GM23338 (cell line): ENCODE data around the gene EDA. TPM values are rescaled to one million over a fixed set of nuclear protein-coding genes. Genes with fewer than 3 reads are reported as not detected.

ENCODE experiments used
- ATAC-seq: fragments of 200-7000 bp; cut with Tn5 transposase; 3 replicates; pipeline ENCODE4 v1.9.1; 2020
- DNase-seq: peaks from one replicate; pipeline ENCODE4 v3.0.0-alpha.2; 2015; ENCODE audit warnings: low spot score
- H2AFZ ChIP-seq: fragments of 200-600 bp; sonication (generic); 2 replicates; pipeline ENCODE4 v1.8.0; 2016; ENCODE audit warnings: antibody characterized with exemption, mild to moderate bottlenecking, moderate library complexity
- H3F3A ChIP-seq: fragments of 200-600 bp; sonication (generic); replicated peaks from 2 replicates; pipeline ENCODE4 v1.8.0; 2017; ENCODE audit warnings: antibody characterized with exemption, mixed run types, low read depth
- H3K27ac ChIP-seq: fragments of 200-600 bp; sonication (generic); 2 replicates; pipeline ENCODE4 v1.6.1; 2016; ENCODE audit warnings: low read depth
- H3K27me3 ChIP-seq: fragments of 200-600 bp; sonication (generic); 2 replicates; pipeline ENCODE4 v1.8.0; 2016; ENCODE audit warnings: mild to moderate bottlenecking, mixed run types, moderate library complexity; ENCODE audit not compliant: insufficient read depth
- H3K36me3 ChIP-seq: fragments of 200-600 bp; sonication (generic); 2 replicates; pipeline ENCODE4 v1.8.0; 2016; ENCODE audit warnings: mild to moderate bottlenecking; ENCODE audit not compliant: insufficient read depth
- H3K4me1 ChIP-seq: fragments of 200-600 bp; sonication (generic); 2 replicates; pipeline ENCODE4 v1.8.0; 2016; ENCODE audit warnings: mild to moderate bottlenecking, moderate library complexity; ENCODE audit not compliant: insufficient read depth
- H3K4me2 ChIP-seq: fragments of 200-600 bp; sonication (generic); 2 replicates; pipeline ENCODE4 v1.7.1; 2017; ENCODE audit warnings: mixed run types
- H3K4me3 ChIP-seq: fragments of 200-600 bp; sonication (generic); 2 replicates; pipeline ENCODE4 v1.6.1; 2016; ENCODE audit warnings: mixed run types
- H3K79me2 ChIP-seq: fragments of 200-600 bp; sonication (generic); replicated peaks from 2 replicates; pipeline ENCODE4 v1.8.0; 2017; ENCODE audit warnings: mild to moderate bottlenecking; ENCODE audit not compliant: insufficient read depth
- H3K9me2 ChIP-seq: fragments of 200-600 bp; sonication (generic); 2 replicates; pipeline ENCODE4 v1.8.0; 2017; ENCODE audit not compliant: insufficient read depth
- H4K20me1 ChIP-seq: fragments of 200-600 bp; sonication (generic); replicated peaks from 2 replicates; pipeline ENCODE4 v1.8.0; 2017; ENCODE audit warnings: mild to moderate bottlenecking; ENCODE audit not compliant: insufficient read depth
- H3K27ac Mint-ChIP-seq: 2 replicates; pipeline ENCODE4 v1.8.0; 2020; ENCODE audit warnings: inconsistent platforms, mild to moderate bottlenecking, moderate library complexity, mixed read lengths
- H3K27me3 Mint-ChIP-seq: 3 replicates; pipeline ENCODE4 v1.8.0; 2022; ENCODE audit warnings: low read depth, mild to moderate bottlenecking, moderate library complexity, mixed read lengths, inconsistent platforms; ENCODE audit not compliant: insufficient read depth, poor library complexity
- H3K36me3 Mint-ChIP-seq: 3 replicates; pipeline ENCODE4 v1.8.0; 2021; ENCODE audit warnings: low read depth, mild to moderate bottlenecking, inconsistent platforms, moderate library complexity, mixed read lengths
- H3K4me1 Mint-ChIP-seq: 3 replicates; pipeline ENCODE4 v1.8.0; 2020; ENCODE audit warnings: mild to moderate bottlenecking, inconsistent platforms, mixed read lengths
- H3K4me3 Mint-ChIP-seq: 3 replicates; pipeline ENCODE4 v1.8.0; 2021; ENCODE audit warnings: moderate library complexity, mild to moderate bottlenecking, inconsistent platforms, mixed read lengths
- H3K9me3 Mint-ChIP-seq: 3 replicates; pipeline ENCODE4 v1.8.0; 2020; ENCODE audit warnings: moderate library complexity, mild to moderate bottlenecking, inconsistent platforms, mixed read lengths
- CREB1 ChIP-seq: fragments of 250-450 bp; sonication (Bioruptor Pico); IDR thresholded peaks from 2 replicates; pipeline ENCODE4 v1.5.0; 2020; ENCODE audit warnings: low read depth, mild to moderate bottlenecking, moderate library complexity
- EZH2 ChIP-seq: fragments of 200-600 bp; sonication (generic); IDR thresholded peaks from one replicate; pipeline ENCODE4 v1.8.0; 2017; ENCODE audit warnings: antibody characterized with exemption, mild to moderate bottlenecking, low read depth; ENCODE audit not compliant: unreplicated experiment
- EZH2phosphoT487 ChIP-seq: fragments of 200-600 bp; sonication (generic); IDR thresholded peaks from one replicate; pipeline ENCODE4 v1.8.1; 2018; ENCODE audit warnings: antibody characterized with exemption; ENCODE audit not compliant: unreplicated experiment
- JUNB ChIP-seq: IDR thresholded peaks from one replicate; pipeline ENCODE4 v1.6.1; 2016; ENCODE audit warnings: antibody characterized with exemption; ENCODE audit not compliant: unreplicated experiment
- NANOG ChIP-seq: IDR thresholded peaks from 2 replicates; pipeline ENCODE4 v1.6.1; 2016; ENCODE audit warnings: antibody characterized with exemption, borderline replicate concordance
- POLR2AphosphoS5 ChIP-seq: IDR thresholded peaks from 2 replicates; pipeline ENCODE4 v1.6.1; 2016; ENCODE audit warnings: antibody characterized with exemption, low read depth
- STAT1 ChIP-seq: IDR thresholded peaks from one replicate; pipeline ENCODE4 v1.6.1; 2016; ENCODE audit warnings: antibody characterized with exemption; ENCODE audit not compliant: unreplicated experiment
- ZNF114 ChIP-seq: fragments of 250-450 bp; sonication (Bioruptor Pico); IDR thresholded peaks from 2 replicates; pipeline ENCODE4 v1.5.0; 2020; ENCODE audit warnings: mild to moderate bottlenecking, moderate library complexity
- ZNF331 ChIP-seq: fragments of 250-450 bp; sonication (Bioruptor Pico); IDR thresholded peaks from 2 replicates; pipeline ENCODE4 v1.5.0; 2020; ENCODE audit warnings: low read depth, mild to moderate bottlenecking, moderate library complexity
- ZNF462 ChIP-seq: fragments of 250-450 bp; sonication (Bioruptor Pico); IDR thresholded peaks from 2 replicates; pipeline ENCODE4 v1.5.0; 2020; ENCODE audit warnings: mild to moderate bottlenecking, moderate library complexity
- polyA plus RNA-seq: library from polyadenylated mRNA; unstranded; fragments of >200 nt; fragmentation: Nextera tagmentation; extraction: Ambion mirVana; gene quantifications from 2 replicates; pipeline ENCODE4 v1.2.1, GENCODE V29; 2016
- total RNA-seq: library from RNA; depleted of rRNA; stranded (reverse); fragments of >200 nt; shearing (Covaris generic); gene quantifications from 2 replicates; pipeline ENCODE4 v1.2.3, GENCODE V29; 2014
- TF ChIP-seq, protein P1 (sequence below): IDR thresholded peaks from one replicate; pipeline ENCODE4 v1.6.1; 2018; ENCODE audit warnings: antibody characterized with exemption; ENCODE audit not compliant: unreplicated experiment
- TF ChIP-seq, protein P2 (sequence below): IDR thresholded peaks from 2 replicates; pipeline ENCODE4 v1.6.1; 2016; ENCODE audit warnings: antibody characterized with exemption
- TF ChIP-seq, protein P3 (sequence below), 2 experiments: fragments of 200-600 bp in 1 of 2; sonication (generic) in 1 of 2; conservative IDR thresholded peaks; 2 replicates each; pipeline versions ENCODE4 v1.5.1 to v1.6.1; 2016 to 2017; ENCODE audit warnings: antibody characterized with exemption in 2 of 2, low read depth in 2 of 2, mild to moderate bottlenecking in 2 of 2, moderate library complexity in 1 of 2

The EDA gene
- total and polyA plus RNA-seq, 2 experiments from 2014 or later = 6.6 to 19.6 TPM

DNA sequence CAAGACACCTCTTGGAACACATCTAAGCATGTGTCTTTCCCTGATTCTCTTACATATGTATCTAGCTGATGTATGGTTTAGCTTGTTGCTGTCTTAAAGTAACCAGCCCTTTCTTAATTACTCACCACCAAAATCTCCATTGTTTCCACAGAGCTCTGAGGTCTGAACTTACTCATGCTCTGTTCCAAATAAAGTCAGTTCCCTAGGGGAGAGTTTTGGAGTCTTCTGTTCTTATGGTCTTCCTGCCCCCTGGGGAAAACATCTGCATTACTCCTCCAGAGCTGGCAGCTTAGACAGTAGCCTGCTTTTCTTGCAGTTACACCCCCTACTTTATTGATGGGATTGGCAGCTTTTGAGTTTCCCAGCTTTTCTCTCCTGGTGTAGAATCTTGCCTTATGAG is 125.8 kb downstream of the EDA start:
- H3K4me2 ChIP-seq = no peak overlapping the region
- H3F3A ChIP-seq = no peaks in the 10 kb centered on the region
- Mint-ChIP-seq H3K27ac (no peak overlapping the region; the same call in 1 of the 2 replicates), H3K4me3 (no peak overlapping the region), H3K9me3 (peaks cover 12% of the 10 kb centered on the region; the same call in 2 of the 3 replicates), H3K4me1 (peaks cover 4% of the 10 kb centered on the region; the same call in 1 of the 3 replicates), H3K36me3 (peaks cover 13% of the 10 kb centered on the region), H3K27me3 (no peaks in the 10 kb centered on the region)
- H3K4me1 ChIP-seq = no peaks in the 10 kb centered on the region
- TF ChIP-seq ZNF331 (CRISPR knock-in tag) (no peak), NANOG (no peak), POLR2AphosphoS5 (no peak), STAT1 (no peak), CREB1 (CRISPR knock-in tag) (no peak), EZH2 (no peak), JUNB (no peak), ZNF114 (CRISPR knock-in tag) (no peak), EZH2phosphoT487 (no peak), ZNF462 (CRISPR knock-in tag) (no peak)
- TF ChIP-seq, protein P1, sequence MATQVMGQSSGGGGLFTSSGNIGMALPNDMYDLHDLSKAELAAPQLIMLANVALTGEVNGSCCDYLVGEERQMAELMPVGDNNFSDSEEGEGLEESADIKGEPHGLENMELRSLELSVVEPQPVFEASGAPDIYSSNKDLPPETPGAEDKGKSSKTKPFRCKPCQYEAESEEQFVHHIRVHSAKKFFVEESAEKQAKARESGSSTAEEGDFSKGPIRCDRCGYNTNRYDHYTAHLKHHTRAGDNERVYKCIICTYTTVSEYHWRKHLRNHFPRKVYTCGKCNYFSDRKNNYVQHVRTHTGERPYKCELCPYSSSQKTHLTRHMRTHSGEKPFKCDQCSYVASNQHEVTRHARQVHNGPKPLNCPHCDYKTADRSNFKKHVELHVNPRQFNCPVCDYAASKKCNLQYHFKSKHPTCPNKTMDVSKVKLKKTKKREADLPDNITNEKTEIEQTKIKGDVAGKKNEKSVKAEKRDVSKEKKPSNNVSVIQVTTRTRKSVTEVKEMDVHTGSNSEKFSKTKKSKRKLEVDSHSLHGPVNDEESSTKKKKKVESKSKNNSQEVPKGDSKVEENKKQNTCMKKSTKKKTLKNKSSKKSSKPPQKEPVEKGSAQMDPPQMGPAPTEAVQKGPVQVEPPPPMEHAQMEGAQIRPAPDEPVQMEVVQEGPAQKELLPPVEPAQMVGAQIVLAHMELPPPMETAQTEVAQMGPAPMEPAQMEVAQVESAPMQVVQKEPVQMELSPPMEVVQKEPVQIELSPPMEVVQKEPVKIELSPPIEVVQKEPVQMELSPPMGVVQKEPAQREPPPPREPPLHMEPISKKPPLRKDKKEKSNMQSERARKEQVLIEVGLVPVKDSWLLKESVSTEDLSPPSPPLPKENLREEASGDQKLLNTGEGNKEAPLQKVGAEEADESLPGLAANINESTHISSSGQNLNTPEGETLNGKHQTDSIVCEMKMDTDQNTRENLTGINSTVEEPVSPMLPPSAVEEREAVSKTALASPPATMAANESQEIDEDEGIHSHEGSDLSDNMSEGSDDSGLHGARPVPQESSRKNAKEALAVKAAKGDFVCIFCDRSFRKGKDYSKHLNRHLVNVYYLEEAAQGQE = no peak
- TF ChIP-seq, protein P2, sequence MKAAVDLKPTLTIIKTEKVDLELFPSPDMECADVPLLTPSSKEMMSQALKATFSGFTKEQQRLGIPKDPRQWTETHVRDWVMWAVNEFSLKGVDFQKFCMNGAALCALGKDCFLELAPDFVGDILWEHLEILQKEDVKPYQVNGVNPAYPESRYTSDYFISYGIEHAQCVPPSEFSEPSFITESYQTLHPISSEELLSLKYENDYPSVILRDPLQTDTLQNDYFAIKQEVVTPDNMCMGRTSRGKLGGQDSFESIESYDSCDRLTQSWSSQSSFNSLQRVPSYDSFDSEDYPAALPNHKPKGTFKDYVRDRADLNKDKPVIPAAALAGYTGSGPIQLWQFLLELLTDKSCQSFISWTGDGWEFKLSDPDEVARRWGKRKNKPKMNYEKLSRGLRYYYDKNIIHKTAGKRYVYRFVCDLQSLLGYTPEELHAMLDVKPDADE = no peak
- TF ChIP-seq, protein P3, sequence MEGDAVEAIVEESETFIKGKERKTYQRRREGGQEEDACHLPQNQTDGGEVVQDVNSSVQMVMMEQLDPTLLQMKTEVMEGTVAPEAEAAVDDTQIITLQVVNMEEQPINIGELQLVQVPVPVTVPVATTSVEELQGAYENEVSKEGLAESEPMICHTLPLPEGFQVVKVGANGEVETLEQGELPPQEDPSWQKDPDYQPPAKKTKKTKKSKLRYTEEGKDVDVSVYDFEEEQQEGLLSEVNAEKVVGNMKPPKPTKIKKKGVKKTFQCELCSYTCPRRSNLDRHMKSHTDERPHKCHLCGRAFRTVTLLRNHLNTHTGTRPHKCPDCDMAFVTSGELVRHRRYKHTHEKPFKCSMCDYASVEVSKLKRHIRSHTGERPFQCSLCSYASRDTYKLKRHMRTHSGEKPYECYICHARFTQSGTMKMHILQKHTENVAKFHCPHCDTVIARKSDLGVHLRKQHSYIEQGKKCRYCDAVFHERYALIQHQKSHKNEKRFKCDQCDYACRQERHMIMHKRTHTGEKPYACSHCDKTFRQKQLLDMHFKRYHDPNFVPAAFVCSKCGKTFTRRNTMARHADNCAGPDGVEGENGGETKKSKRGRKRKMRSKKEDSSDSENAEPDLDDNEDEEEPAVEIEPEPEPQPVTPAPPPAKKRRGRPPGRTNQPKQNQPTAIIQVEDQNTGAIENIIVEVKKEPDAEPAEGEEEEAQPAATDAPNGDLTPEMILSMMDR (conservative IDR thresholded peaks at IDR 0.05; ENCODE audit: low read depth in 2 of 2) = no peak
- no peaks in the 10 kb centered on the region for H3K9me2 ChIP-seq
- H4K20me1 ChIP-seq = no peaks in the 10 kb centered on the region
- H3K4me3 ChIP-seq = no peak overlapping the region
- H3K27me3 ChIP-seq = no peaks in the 10 kb centered on the region
- no peak overlapping the region for H2AFZ ChIP-seq
- ATAC-seq (no peak), DNase-seq (no peak)
- no peaks in the 10 kb centered on the region for H3K36me3 ChIP-seq
- no peak overlapping the region for H3K27ac ChIP-seq
- 0 out of 2 replicates have a peak, but pooled peaks cover 11% of the 10 kb centered on the region for H3K79me2 ChIP-seq
